Fibroblast of lung (primary cell): ENCODE data around the gene NXPH3. TPM values are rescaled to one million over a fixed set of nuclear protein-coding genes. Genes with fewer than 3 reads are reported as not detected.

Experiments
- DNase-seq, 2 donors: peaks; one replicate each; pipeline versions ENCODE4 v3.0.0 to v3.0.0-alpha.2; 2010; ENCODE audit warnings: low read depth in 2 of 2
- H2AFZ ChIP-seq: 2 replicates; pipeline ENCODE4 v1.5.1; 2012; ENCODE audit warnings: low read length, control low read depth, inconsistent platforms
- H3K27ac ChIP-seq: 2 replicates; pipeline ENCODE4 v1.5.1; 2011; ENCODE audit warnings: low read length, control low read depth; ENCODE audit not compliant: insufficient read depth
- H3K27me3 ChIP-seq: 2 replicates; pipeline ENCODE4 v1.5.1; 2011; ENCODE audit warnings: mild to moderate bottlenecking, low read length; ENCODE audit not compliant: control insufficient read depth, insufficient read depth
- H3K36me3 ChIP-seq: 2 replicates; pipeline ENCODE4 v1.5.1; 2011; ENCODE audit warnings: low read length; ENCODE audit not compliant: control insufficient read depth, insufficient read depth
- H3K4me1 ChIP-seq: 2 replicates; pipeline ENCODE4 v1.5.1; 2011; ENCODE audit warnings: low read length; ENCODE audit not compliant: control insufficient read depth, insufficient read depth; ENCODE audit errors: extremely low read depth
- H3K4me2 ChIP-seq: 2 replicates; pipeline ENCODE4 v1.5.1; 2011; ENCODE audit warnings: low read length, control low read depth; ENCODE audit not compliant: insufficient read depth; ENCODE audit errors: extremely low read depth
- H3K4me3 ChIP-seq, 4 experiments: fragments of 200-600 bp in 1 of 4; sonication (generic) in 1 of 4; replicated peaks in 1 of 4; 2 replicates each; pipeline ENCODE4 v1.5.1; 2011 to 2016; ENCODE audit warnings: low read length in 4 of 4, low read depth in 3 of 4, mild to moderate bottlenecking in 3 of 4, control low read depth in 2 of 4, inconsistent platforms in 1 of 4, mixed read lengths in 1 of 4; ENCODE audit not compliant: insufficient read depth in 1 of 4; ENCODE audit errors: control extremely low read depth in 1 of 4
- H3K79me2 ChIP-seq: 2 replicates; pipeline ENCODE4 v1.5.1; 2012; ENCODE audit warnings: mild to moderate bottlenecking, low read length, inconsistent platforms; ENCODE audit not compliant: control insufficient read depth, insufficient read depth
- H3K9ac ChIP-seq: 2 replicates; pipeline ENCODE4 v1.5.1; 2011; ENCODE audit warnings: mild to moderate bottlenecking, low read length, control low read depth; ENCODE audit not compliant: insufficient read depth
- H3K9me3 ChIP-seq: 2 replicates; pipeline ENCODE4 v1.5.1; 2012; ENCODE audit warnings: low read depth, low read length; ENCODE audit not compliant: control insufficient read depth, insufficient read depth
- H4K20me1 ChIP-seq: 2 replicates; pipeline ENCODE4 v1.5.1; 2011; ENCODE audit warnings: low read length; ENCODE audit not compliant: control insufficient read depth, insufficient read depth; ENCODE audit errors: extremely low read depth
- EZH2 ChIP-seq: IDR thresholded peaks from 2 replicates; pipeline ENCODE4 v1.5.1; 2012; ENCODE audit warnings: low read length, control low read depth, mild to moderate bottlenecking; ENCODE audit errors: missing control alignments
- polyA plus RNA-seq, 2 donors: library from polyadenylated mRNA; depleted of rRNA in 1 of 2; stranded (reverse) in 1 of 2; unstranded in 1 of 2; fragments of >200 nt; gene quantifications; 2 replicates each; pipeline ENCODE4 v1.2.1, GENCODE V29; 2011 to 2012; ENCODE audit warnings: missing spikeins in 1 of 2
- total RNA-seq: library from RNA; depleted of rRNA; stranded (reverse); fragments of >200 nt; gene quantifications from 2 replicates; pipeline ENCODE4 v1.2.1, GENCODE V29; 2014
- TF ChIP-seq, protein P1 (sequence below), 2 donors: IDR thresholded peaks in 1 of 2; conservative IDR thresholded peaks in 1 of 2; 1 replicate in 1 of 2; 2 replicates in 1 of 2; pipeline ENCODE4 v1.5.1; 2011 to 2012; ENCODE audit warnings: low read length in 2 of 2, control low read depth in 1 of 2, inconsistent platforms in 1 of 2, low read depth in 1 of 2, mild to moderate bottlenecking in 1 of 2

Gene NXPH3
- total and polyA plus RNA-seq, 2 donors (not counting 1 experiment from before 2014, with no cell fraction given) = 0.36 to 0.66 TPM

DNA sequence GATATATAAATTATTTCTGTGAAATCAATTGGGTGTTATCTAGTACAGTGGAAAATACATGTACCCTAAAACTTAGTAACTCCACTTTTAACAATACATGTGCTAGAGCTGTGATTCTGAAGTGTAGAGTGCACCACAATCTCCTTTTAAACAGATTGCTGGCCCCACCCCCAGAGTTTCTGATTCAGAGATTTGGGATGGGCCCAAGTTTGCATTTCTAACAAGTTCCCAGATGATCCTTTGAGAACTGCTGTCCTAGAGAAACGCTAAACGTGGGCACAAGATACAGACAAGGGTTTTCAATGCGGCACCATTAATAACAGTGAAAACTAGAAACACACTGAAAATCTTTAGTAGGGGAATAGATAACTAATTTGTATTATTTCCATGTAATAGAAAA, 49.2 kb downstream of the NXPH3 start:
- Histone ChIP-seq H3K27me3 (no peaks in the 10 kb centered on the region), H2AFZ (no peak overlapping the region), H3K79me2 (peaks cover 3% of the 10 kb centered on the region), H4K20me1 (peaks cover 2% of the 10 kb centered on the region), H3K4me1 (no peaks in the 10 kb centered on the region), H3K9ac (no peak overlapping the region), H3K4me3 (no peak overlapping the region), H3K9me3 (no peaks in the 10 kb centered on the region), H3K27ac (no peak overlapping the region), H3K4me2 (no peak overlapping the region), H3K36me3 (no peaks in the 10 kb centered on the region)
- peak; percentile 41 to 66 for DNase-seq
- TF ChIP-seq EZH2 = no peak
- TF ChIP-seq, protein P1, sequence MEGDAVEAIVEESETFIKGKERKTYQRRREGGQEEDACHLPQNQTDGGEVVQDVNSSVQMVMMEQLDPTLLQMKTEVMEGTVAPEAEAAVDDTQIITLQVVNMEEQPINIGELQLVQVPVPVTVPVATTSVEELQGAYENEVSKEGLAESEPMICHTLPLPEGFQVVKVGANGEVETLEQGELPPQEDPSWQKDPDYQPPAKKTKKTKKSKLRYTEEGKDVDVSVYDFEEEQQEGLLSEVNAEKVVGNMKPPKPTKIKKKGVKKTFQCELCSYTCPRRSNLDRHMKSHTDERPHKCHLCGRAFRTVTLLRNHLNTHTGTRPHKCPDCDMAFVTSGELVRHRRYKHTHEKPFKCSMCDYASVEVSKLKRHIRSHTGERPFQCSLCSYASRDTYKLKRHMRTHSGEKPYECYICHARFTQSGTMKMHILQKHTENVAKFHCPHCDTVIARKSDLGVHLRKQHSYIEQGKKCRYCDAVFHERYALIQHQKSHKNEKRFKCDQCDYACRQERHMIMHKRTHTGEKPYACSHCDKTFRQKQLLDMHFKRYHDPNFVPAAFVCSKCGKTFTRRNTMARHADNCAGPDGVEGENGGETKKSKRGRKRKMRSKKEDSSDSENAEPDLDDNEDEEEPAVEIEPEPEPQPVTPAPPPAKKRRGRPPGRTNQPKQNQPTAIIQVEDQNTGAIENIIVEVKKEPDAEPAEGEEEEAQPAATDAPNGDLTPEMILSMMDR (conservative IDR thresholded peaks at IDR 0.05 in 1 of 2, IDR thresholded peaks at IDR 0.05 in 1 of 2; ENCODE audit: low read depth in 1 of 2, low read length in 2 of 2) = no peak

DNA sequence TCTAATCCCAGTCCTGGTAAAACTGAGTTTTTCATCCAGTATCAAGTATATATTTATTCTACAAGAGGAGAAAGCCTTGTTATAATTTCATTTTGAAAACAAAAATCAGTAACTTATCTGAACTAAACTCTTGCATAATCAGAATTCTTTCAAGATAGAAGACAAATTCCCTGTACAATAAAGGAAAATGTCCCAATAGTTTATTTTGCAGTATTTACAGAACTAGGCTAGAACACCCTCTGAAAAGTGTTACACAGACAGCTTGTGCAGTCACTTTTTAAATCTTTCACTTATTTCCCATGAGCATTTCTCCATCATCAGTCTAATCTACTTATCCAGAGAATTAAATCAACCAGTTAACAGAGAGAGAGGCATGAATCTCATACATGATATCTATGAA, 53.8 kb downstream of the NXPH3 start:
- Histone ChIP-seq H3K27me3 (no peaks in the 10 kb centered on the region), H3K36me3 (no peaks in the 10 kb centered on the region), H3K9ac (no peak overlapping the region), H3K4me3 (no peak overlapping the region), H3K9me3 (no peaks in the 10 kb centered on the region), H4K20me1 (peaks cover 2% of the 10 kb centered on the region), H3K4me1 (no peaks in the 10 kb centered on the region), H3K4me2 (no peak overlapping the region), H3K79me2 (peaks cover 3% of the 10 kb centered on the region), H3K27ac (no peak overlapping the region), H2AFZ (no peak overlapping the region)
- TF ChIP-seq, protein P1 (conservative IDR thresholded peaks at IDR 0.05 in 1 of 2, IDR thresholded peaks at IDR 0.05 in 1 of 2; ENCODE audit: low read depth in 1 of 2, low read length in 2 of 2) = no peak
- TF ChIP-seq EZH2 = no peak
- DNase-seq = no peak

DNA sequence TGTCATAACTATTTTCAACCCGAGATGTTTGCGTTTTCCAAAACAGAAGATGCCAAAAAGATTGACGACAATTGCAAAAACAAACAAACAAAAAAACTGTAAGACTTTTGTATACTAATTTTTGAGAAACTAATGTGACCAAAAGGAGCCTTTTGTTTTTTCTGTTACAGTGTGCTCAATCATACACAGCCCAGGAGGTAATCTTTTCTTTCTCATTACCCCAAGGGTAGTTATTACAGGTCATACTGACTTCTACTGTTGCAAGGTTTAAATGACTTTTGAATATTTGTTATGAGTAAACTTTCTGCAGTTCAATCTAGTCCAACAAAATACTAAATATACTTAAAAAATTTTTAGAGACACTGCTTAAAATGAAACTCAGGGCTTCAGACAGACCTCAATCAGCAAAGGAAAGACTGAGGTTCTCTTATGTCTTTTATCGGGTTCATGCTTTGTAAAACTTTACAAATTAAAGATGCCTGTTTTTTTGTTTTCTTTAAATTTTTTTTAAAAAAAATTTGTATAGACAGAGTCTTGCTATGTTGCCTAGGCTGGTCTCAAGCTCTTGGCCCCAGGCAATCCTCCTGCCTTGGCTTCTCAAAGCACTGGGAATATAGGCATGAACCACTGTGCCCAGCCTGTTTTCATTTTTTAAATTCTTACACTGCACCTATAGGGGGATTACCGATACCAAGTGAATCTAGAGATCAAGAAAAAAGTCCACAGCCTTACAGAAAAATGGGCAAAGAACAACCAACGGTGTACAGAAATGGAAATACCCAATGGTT, 54.6 kb downstream of the NXPH3 start:
- Histone ChIP-seq H3K4me3 (no peak overlapping the region), H4K20me1 (peaks cover 2% of the 10 kb centered on the region), H3K9me3 (no peaks in the 10 kb centered on the region), H3K4me1 (no peaks in the 10 kb centered on the region), H3K79me2 (peaks cover 3% of the 10 kb centered on the region), H3K9ac (no peak overlapping the region), H3K4me2 (no peak overlapping the region), H3K27ac (no peak overlapping the region), H3K36me3 (no peaks in the 10 kb centered on the region), H3K27me3 (no peaks in the 10 kb centered on the region), H2AFZ (no peak overlapping the region)
- DNase-seq = no peak
- TF ChIP-seq, protein P1 (conservative IDR thresholded peaks at IDR 0.05 in 1 of 2, IDR thresholded peaks at IDR 0.05 in 1 of 2; ENCODE audit: low read depth in 1 of 2, low read length in 2 of 2) = no peak
- no peak for TF ChIP-seq EZH2
